ENCODE measurements around the gene CASP8AP2. TPM values are rescaled to one million over a fixed set of nuclear protein-coding genes. Genes with fewer than 3 reads are reported as not detected.
"Not testable (repeated sequence)": the region's sequence is repeated elsewhere in the genome, so short reads cannot be mapped to it uniquely, and the experiment has no call there.

The CASP8AP2 gene
- total RNA-seq, 6 donors from 2014 or later = 9.6 to 26.5 (median 13.3) TPM

DNA sequence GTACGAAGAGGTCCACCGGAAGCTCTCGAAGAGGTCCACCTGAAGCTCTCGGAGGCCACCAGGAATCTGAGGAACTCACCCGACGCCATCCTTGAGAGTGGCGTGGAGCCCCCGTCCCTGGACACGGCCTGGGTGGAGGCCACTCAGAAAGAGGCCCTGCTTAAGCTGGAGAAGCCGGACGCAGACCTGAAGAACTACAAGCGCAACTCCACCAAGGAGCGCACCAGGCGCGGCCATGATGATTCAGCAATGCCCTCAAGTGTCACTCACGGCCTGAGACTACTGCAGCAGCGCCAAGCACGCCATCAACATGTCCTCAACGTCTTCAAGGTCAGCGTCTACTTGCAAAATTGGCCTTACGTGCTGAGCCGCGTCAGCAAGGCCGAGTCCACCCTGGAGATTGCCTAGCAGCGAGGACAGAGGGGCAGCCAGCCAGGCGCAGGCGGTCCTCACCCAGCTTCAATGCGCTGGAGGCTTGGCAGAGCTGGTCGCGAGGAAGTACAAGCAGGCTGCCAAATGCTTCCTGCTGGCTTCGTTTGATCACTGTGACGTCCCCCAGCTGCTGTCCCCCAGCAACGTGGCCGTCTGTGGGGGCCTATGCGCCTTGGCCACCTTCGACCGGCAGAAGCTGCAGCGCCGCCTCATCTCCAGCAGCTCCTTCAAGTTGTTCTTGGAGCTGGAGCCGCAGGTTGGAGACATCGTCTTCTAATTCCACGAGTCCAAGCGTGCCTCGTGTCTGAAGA is 56.9 kb downstream of the CASP8AP2 start:
- 79 to 88% methylated on average over 15 to 43 of the region's 44 CpGs for WGBS, 2 donors
- Histone ChIP-seq H3K36me3 (no peaks in the 10 kb centered on the region), H3K27ac (no peak overlapping the region), H3K4me1 (peaks cover 0 to 2% (median 0%) of the 10 kb centered on the region in 4 donors), H3K4me3 (no peak overlapping the region), H3K27me3 (peaks cover 0 to 6% (median 3%) of the 10 kb centered on the region in 4 donors), H3K9me3 (no peaks in the 10 kb centered on the region)
- TF ChIP-seq POLR2A (IDR thresholded peaks at IDR 0.05) (no peak), EP300 (IDR thresholded peaks at IDR 0.05) (no peak), POLR2AphosphoS5 (IDR thresholded peaks at IDR 0.05) (no peak)
- TF ChIP-seq, protein P1, sequence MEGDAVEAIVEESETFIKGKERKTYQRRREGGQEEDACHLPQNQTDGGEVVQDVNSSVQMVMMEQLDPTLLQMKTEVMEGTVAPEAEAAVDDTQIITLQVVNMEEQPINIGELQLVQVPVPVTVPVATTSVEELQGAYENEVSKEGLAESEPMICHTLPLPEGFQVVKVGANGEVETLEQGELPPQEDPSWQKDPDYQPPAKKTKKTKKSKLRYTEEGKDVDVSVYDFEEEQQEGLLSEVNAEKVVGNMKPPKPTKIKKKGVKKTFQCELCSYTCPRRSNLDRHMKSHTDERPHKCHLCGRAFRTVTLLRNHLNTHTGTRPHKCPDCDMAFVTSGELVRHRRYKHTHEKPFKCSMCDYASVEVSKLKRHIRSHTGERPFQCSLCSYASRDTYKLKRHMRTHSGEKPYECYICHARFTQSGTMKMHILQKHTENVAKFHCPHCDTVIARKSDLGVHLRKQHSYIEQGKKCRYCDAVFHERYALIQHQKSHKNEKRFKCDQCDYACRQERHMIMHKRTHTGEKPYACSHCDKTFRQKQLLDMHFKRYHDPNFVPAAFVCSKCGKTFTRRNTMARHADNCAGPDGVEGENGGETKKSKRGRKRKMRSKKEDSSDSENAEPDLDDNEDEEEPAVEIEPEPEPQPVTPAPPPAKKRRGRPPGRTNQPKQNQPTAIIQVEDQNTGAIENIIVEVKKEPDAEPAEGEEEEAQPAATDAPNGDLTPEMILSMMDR (IDR thresholded peaks at IDR 0.05) = no peak
- ATAC-seq (ENCODE audit: low FRiP score in 2 of 2) = peak in 1 of 2 donors; percentile 8
- DNase-seq = peak in 1 of 2 donors; percentile 61

DNA sequence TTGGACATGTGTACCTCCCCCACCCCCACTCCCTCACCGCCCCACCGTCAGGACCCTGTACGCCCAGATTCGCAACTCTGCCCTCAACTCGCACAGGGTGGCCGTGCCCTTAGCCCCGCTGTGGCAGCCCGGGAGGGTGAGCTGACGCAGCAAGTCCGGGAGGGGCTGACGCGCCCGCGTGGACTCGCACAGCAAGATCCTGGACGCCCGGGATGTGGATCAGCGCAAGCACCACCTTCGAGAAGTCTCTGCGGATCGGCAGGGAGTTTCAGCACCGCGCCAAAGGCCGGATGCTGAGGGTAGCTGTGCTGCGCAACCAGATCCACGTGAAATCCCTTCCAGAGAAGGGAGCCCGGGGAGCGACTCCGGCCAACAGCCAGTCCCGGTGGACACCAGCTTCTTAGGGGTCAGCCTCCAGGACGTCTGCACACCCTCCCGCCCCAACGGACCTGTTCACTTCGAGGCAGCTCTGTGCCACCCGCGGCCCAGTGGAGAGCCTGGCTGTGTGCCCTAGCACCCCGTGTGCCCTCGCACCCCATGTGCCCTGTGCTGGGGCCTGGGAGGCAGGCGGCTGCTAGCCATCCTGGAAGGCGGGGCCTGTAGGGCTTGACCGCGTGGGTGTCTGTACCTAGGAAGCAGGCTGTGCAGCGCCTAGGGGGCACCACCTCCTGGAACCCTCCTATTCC is 57.9 kb downstream of the CASP8AP2 start:
- DNase-seq (peak in 1 of 2 donors; percentile 79), ATAC-seq (ENCODE audit: low FRiP score in 2 of 2) (peak; percentile 36 to 63)
- Histone ChIP-seq H3K9me3 (no peaks in the 10 kb centered on the region), H3K4me1 (peaks cover 0 to 2% (median 0%) of the 10 kb centered on the region in 4 donors), H3K36me3 (no peaks in the 10 kb centered on the region), H3K4me3 (no peak overlapping the region), H3K27ac (no peak overlapping the region), H3K27me3 (peaks cover 0 to 6% (median 3%) of the 10 kb centered on the region in 4 donors)
- no peak for TF ChIP-seq POLR2AphosphoS5 (IDR thresholded peaks at IDR 0.05)
- no peak for TF ChIP-seq POLR2A (IDR thresholded peaks at IDR 0.05)
- TF ChIP-seq, protein P1 (IDR thresholded peaks at IDR 0.05) = no peak
- TF ChIP-seq EP300 (IDR thresholded peaks at IDR 0.05) = no peak
- WGBS, 2 donors = 31 to 43% methylated on average over 10 to 18 of the region's 43 CpGs

- H3K9me3 ChIP-seq = no peaks in the 10 kb centered on the region
- H3K4me1 ChIP-seq = peaks cover 0 to 2% (median 0%) of the 10 kb centered on the region in 4 donors
- H3K4me3 ChIP-seq = no peak overlapping the region
- no peaks in the 10 kb centered on the region for H3K36me3 ChIP-seq
- H3K27ac ChIP-seq = no peak overlapping the region
- DNase-seq (no peak), ATAC-seq (ENCODE audit: low FRiP score in 2 of 2) (no peak)
- TF ChIP-seq POLR2AphosphoS5 (IDR thresholded peaks at IDR 0.05) = no peak
- TF ChIP-seq EP300 (IDR thresholded peaks at IDR 0.05) = no peak
- TF ChIP-seq, protein P1 (IDR thresholded peaks at IDR 0.05) = no peak
- no peak for TF ChIP-seq POLR2A (IDR thresholded peaks at IDR 0.05)
- WGBS, 2 donors = 77 to 88% methylated on average over 7 of the region's 7 CpGs
- H3K27me3 ChIP-seq = peaks cover 0 to 6% (median 3%) of the 10 kb centered on the region in 4 donors
Observed at GRCh38 chr6:89888138-89888514, 58.4 kb downstream of the CASP8AP2 start.

DNA sequence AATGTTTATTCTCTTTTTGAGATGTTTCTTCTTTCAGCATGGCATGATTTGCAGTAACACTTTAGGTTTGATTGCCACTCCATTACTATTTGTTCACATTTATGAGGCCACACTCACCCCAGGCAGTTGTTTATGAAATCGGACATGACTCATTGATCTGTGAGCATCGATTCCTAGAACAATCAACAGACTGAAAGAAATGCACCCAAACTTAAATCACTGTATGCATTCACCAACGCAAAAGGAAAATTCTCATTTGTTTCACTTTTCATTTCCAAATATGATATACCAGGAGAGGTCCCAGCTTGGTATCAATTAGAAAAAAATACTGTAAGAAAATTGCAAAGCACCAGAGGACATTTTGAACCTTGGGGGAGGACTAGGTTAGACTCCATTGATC is 59.2 kb downstream of the CASP8AP2 start:
- H3K36me3 ChIP-seq = no peaks in the 10 kb centered on the region
- peaks cover 0 to 6% (median 3%) of the 10 kb centered on the region in 4 donors for H3K27me3 ChIP-seq
- ATAC-seq (ENCODE audit: low FRiP score in 2 of 2) (no peak), DNase-seq (no peak)
- H3K27ac ChIP-seq = no peak overlapping the region
- H3K4me3 ChIP-seq = no peak overlapping the region
- peaks cover 0 to 2% (median 0%) of the 10 kb centered on the region in 4 donors for H3K4me1 ChIP-seq
- WGBS, 2 donors = 75 to 77% methylated on average over 3 of the region's 3 CpGs
- no peak for TF ChIP-seq EP300 (IDR thresholded peaks at IDR 0.05)
- TF ChIP-seq POLR2A (IDR thresholded peaks at IDR 0.05) = no peak
- TF ChIP-seq, protein P1 (IDR thresholded peaks at IDR 0.05) = no peak
- no peak for TF ChIP-seq POLR2AphosphoS5 (IDR thresholded peaks at IDR 0.05)
- H3K9me3 ChIP-seq = no peaks in the 10 kb centered on the region

- not testable (repeated sequence) for DNase-seq; H3K4me1 ChIP-seq; H3K9me3 ChIP-seq; H3K4me3 ChIP-seq; H3K27me3 ChIP-seq; ATAC-seq (ENCODE audit: low FRiP score in 2 of 2); H3K27ac ChIP-seq; H3K36me3 ChIP-seq
- 3 to 5% methylated on average over 9 to 11 of the region's 11 CpGs for WGBS, 2 donors
Observed at GRCh38 chr6:89890845-89891528, 61.3 kb downstream of the CASP8AP2 start.

GRCh38 chr6:89892577-89892976 is 62.9 kb downstream of the CASP8AP2 start:
- not testable (repeated sequence) for H3K4me1 ChIP-seq; H3K9me3 ChIP-seq; DNase-seq; H3K4me3 ChIP-seq; H3K27me3 ChIP-seq; ATAC-seq (ENCODE audit: low FRiP score in 2 of 2); H3K27ac ChIP-seq; H3K36me3 ChIP-seq
- 84 to 86% methylated on average over 8 of the region's 8 CpGs for WGBS, 2 donors
